ENCODE results near the gene MSN. TPM values are rescaled to one million over a fixed set of nuclear protein-coding genes. Genes with fewer than 3 reads are reported as not detected.

MSN gene
- total and polyA plus RNA-seq, 4 donors: 168 to 399 (median 299) TPM

GRCh38 chrX:65783746-65784145, 116.3 kb downstream of the MSN start:
- no peak overlapping the region for H3K4me3 ChIP-seq
- TF ChIP-seq CTCF (IDR thresholded peaks at IDR 0.05; ENCODE audit: control extremely low read depth, extremely low read depth): no peak
- H3K9me3 ChIP-seq (ENCODE audit: control insufficient read depth in 4 of 4, insufficient read depth in 3 of 4, low read length in 3 of 4): peaks cover 0 to 2% (median 0%) of the 10 kb centered on the region in 4 donors
- no peak for DNase-seq
- H3K9ac ChIP-seq (ENCODE audit: insufficient read depth in 1 of 2, low read length in 2 of 2): no peak overlapping the region
- 57 to 73% methylated on average over 1 of the region's 1 CpG for WGBS, 2 donors
- no peaks in the 10 kb centered on the region for H3K4me1 ChIP-seq (ENCODE audit: control insufficient read depth in 5 of 5, insufficient read depth in 5 of 5, low read length in 5 of 5)
- no peak overlapping the region for H3K27ac ChIP-seq (ENCODE audit: low read depth in 1 of 2, low read length in 1 of 2)
- H3K27me3 ChIP-seq (ENCODE audit: control insufficient read depth in 3 of 3, insufficient read depth in 3 of 3, low read length in 2 of 3): peaks cover 0 to 7% (median 0%) of the 10 kb centered on the region in 3 donors
- no peaks in the 10 kb centered on the region for H3K36me3 ChIP-seq (ENCODE audit: control insufficient read depth in 4 of 4, insufficient read depth in 4 of 4, low read length in 4 of 4)
- ATAC-seq (ENCODE audit: insufficient read depth, low FRiP score): no peak

Other genes starting within 250 kb of the MSN start
- gene LAS1L, start 132.9 kb upstream of the MSN start, total RNA-seq: 10 to 100 TPM; 15.5 to 27.0 TPM
- 10 to 100 TPM; 22.6 to 23.6 TPM for gene LAS1L, start 132.9 kb upstream of the MSN start, polyA plus RNA-seq

Measured in lung (tissue), 12 donors.